Stimulated activated naive CD8-positive, alpha-beta T cell treated with anti-CD3 and anti-CD28 coated beads, Interleukin-15, Interleukin-2, amounts not matched to agents 100 U/mL and 50 U/mL, for 24 hours (primary cell): ENCODE results near the gene MAMDC4.
A peak's percentile ranks its signal among the peaks of the same experiment; 100 is the strongest.
"Not testable (repeated sequence)": the region's sequence is repeated elsewhere in the genome, so short reads cannot be mapped to it uniquely, and the experiment has no call there.

Source experiments
- ATAC-seq: fragments of 150-1000 bp; cut with Tn5 transposase; one replicate; pipeline ENCODE4 v1.10.0; 2021
- DNase-seq: peaks from one replicate; pipeline ENCODE4 v3.0.0; 2021

Gene MAMDC4

DNA sequence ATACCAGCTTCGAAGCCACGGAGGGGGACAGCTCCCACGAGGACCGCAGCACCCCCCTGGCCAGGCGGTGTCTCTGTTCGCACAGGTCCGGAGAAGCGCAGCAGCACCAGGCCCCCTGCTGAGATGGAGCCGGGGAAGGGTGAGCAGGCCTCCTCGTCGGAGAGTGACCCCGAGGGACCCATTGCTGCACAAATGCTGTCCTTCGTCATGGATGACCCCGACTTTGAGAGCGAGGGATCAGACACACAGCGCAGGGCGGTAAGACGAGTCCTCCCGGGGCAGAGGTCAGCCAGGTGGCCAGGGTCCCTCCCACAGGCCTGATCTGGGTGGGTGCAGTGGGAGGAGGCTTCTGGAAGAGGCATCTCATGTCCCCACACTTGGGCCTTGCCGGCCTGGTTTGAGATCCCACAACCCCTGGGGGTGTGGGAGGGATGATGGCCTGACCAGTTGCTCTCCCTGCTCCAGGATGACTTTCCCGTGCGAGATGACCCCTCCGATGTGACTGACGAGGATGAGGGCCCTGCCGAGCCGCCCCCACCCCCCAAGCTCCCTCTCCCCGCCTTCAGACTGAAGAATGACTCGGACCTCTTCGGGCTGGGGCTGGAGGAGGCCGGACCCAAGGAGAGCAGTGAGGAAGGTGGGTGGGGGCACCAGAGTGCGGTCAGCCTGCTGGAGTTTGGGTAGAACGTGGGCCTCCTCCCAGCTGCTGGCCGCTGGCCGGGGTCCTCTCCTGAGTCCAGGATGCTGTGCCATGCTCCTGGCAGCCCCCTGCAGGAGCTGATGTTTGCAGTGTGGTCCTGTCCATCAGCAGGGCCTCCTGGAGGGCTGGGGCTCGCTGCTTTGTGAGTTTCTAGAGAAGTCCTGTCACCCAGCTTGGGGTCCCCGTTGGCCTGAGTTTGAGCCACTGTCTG lies 12.7 kb upstream of the MAMDC4 start:
- DNase-seq (no peak), ATAC-seq (no peak)

GRCh38 chr9:136840140-136840876 lies 11.8 kb upstream of the MAMDC4 start:
- ATAC-seq (no peak), DNase-seq (no peak)

GRCh38 chr9:136840877-136841645 lies 11.1 kb upstream of the MAMDC4 start:
- ATAC-seq: no peak
- DNase-seq: no peak

GRCh38 chr9:136841646-136842379 lies 10.3 kb upstream of the MAMDC4 start:
- DNase-seq, ATAC-seq: not testable (repeated sequence)

- ATAC-seq (peak; percentile 87), DNase-seq (peak; percentile 82)
Measured at GRCh38 chr9:136842380-136842948, 9.7 kb upstream of the MAMDC4 start, which contains the start of gene AJM1. AJM1 (plus strand) TSS chr9:136842478; CDS start chr9:136844415, 1,937 bp downstream.

GRCh38 chr9:136843159-136843800 lies 8.9 kb upstream of the MAMDC4 start:
- DNase-seq, ATAC-seq: not testable (repeated sequence)

DNA sequence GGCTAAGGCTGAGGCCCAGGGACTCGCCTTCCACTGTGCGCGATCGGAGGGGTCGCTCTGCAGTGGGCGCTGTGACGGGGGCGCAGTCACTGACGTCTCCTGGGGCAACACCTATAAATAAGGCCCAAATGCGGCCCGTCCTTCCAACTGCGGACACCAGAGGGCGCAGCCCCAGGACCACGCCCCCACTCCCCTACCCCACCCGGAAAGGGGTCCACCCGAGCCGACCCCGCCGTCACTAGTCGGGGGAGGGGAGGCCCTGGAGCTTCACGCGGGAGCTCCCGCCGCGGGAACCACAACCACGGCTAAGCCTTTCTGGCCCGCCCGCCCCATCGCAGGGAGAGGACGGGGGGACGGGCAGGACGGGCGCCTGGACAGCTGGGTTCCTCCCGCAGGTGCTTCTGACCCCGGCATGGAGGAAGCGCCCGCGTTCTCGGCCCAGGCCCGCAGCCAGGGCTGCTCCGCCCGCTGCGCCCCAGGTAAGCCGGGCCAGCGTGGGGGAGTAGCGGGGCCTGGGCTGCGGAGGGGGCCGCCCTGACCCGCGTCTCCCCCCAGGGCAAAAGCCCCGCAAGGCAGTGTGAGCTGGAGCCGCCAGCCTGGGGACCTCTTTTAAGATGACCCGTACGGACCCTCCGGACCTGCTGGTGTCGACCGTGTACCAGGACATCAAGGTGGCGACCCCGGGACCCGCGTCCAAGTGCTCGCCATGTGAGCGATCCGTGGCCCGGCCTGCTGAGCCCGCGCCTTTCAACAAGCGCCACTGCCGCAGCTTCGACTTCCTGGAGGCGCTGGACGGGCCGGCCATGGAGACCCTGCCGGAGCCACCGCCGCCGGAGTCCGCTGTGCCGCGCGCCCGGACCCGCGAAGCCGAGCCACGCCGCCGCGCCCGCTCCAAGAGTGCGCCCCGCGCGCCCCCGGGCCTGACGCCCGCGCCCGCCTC lies 8.1 kb upstream of the MAMDC4 start:
- DNase-seq: peak; percentile 78
- not testable (repeated sequence) for ATAC-seq

DNA sequence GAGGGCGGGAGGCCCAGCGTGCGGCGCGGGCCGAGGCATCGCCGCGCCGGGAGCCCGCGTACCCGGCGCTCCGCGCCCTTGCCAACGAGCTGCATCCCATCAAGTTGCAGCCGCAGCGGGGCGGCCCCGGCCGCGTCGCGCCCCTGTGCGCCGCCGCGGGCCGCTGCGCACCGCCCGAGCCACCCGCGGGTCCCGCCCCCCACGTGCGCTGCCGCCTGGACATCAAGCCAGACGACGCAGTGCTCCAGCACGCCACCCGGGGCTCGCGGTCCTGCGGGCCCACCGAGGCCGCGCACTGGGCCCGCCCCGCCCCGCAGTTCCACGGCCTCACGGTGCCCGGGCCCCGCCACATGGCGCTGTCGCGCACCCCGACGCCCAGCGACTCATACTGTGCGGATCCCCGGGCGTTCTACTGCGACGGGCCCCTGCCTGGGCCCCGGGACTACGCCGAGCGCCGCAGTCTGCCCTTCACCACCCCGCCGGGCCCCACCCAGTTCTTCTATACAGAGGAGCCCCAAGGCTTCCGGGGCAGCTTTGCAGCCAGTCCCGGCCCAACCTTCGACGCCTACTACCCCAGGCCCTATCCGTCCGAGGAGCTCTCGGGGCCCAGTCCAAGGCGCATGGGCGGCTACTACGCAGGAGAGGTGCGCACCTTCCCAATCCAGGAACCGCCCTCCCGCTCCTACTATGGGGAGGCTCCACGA lies 7.2 kb upstream of the MAMDC4 start:
- ATAC-seq: no peak
- DNase-seq: peak; percentile 29

- no peak for ATAC-seq
- no peak for DNase-seq
Measured at GRCh38 chr9:136845465-136846260, 6.5 kb upstream of the MAMDC4 start.

- no peak for ATAC-seq
- no peak for DNase-seq
Measured at GRCh38 chr9:136846376-136847087, 5.6 kb upstream of the MAMDC4 start.

- DNase-seq (peak; percentile 40), ATAC-seq (no peak)
Measured at GRCh38 chr9:136847088-136847825, 4.9 kb upstream of the MAMDC4 start.

DNA sequence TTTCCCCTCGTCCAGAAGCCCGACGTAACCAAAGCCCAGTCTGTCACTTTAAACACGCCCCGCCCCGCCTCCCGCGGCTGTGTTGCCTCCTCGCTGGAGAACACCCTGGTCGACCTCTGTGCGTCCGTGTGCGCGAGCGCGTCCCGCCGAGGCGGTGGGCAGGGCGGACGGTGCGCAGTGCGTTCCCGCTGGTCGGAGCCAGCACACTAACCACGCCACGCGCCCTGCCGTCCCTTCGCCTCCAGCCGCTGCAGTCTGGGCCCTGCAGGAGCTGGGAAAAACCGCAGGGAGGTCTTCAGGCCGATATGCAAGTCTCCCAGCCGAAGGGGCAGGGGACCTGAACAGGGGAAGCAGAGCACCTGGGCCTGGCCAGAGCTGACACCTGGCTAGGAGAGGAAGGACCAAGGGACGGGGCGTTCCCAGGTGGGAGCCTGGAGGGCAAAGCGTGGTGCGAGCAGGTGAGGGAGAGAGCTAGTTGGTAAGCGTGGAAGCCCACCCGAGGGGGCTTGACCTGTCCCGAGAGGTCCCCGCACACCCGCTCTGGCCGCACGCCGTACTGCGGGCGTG lies 4.2 kb upstream of the MAMDC4 start:
- DNase-seq: peak; percentile 90

GRCh38 chr9:136848393-136849037 lies 3.6 kb upstream of the MAMDC4 start:
- DNase-seq (peak; percentile 47), ATAC-seq (no peak)

More for the DNA sequence above, 4.2 kb upstream of the MAMDC4 start:
- peak; percentile 34 for ATAC-seq

DNA sequence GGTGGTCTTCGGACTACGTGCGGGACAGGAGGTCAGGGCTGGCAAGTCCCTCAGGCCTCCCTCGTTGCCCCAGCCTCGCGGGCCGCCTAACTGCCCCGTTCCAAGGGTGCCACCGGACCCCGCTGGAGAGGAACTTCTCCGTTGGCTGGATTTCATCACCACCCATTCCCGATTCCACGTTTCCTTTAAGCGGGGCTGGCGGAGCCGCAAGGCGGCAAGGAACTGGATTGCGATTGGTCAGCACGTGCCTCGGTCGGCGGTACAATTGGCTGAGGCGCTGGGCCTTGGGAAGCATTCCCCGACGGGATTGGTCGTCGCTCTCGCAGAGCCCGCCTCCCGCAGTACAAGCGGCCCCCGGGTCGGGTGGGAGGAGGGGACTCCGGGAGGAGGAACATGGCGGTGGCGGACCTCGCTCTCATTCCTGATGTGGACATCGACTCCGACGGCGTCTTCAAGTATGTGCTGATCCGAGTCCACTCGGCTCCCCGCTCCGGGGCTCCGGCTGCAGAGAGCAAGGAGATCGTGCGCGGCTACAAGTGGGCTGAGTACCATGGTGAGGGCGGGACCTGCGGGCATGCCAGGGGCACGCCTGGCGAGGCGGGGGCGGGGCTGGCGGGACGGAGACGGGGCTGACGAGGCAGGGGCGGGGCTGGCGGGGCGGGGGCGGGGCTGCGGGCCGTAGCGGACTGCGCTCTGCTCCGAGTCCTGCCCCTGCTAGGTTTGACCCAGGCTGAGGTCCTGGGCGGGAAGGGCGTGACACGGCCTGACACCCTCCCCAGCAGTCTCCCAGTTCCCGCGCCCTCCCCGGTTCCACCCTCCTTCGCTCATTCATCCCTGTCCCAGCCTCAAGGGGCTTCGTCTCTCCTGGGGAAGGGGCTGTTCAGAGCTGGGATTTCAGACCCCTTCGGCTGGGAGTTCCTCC lies 2.8 kb upstream of the MAMDC4 start, which contains the start of gene PHPT1:
Gene PHPT1, plus strand, starts transcription at position 372 of the 922 bp plus-strand sequence. Its CDS starts 22 bp downstream, at position 394.
- peak; percentile 89 for ATAC-seq
- peak; percentile 97 for DNase-seq
